H7 (cell line): Measurements from ENCODE around the gene MRPS16. TPM values are rescaled to one million over a fixed set of nuclear protein-coding genes. Genes with fewer than 3 reads are reported as not detected.

ENCODE experiments used
- DNase-seq: peaks from one replicate; pipeline ENCODE4 v3.0.0; 2012
- H3K27me3 ChIP-seq: 2 replicates; pipeline ENCODE4 v1.6.0; 2011; ENCODE audit warnings: mild to moderate bottlenecking, low read length; ENCODE audit not compliant: control insufficient read depth, insufficient read depth
- H3K36me3 ChIP-seq: replicated peaks from 2 replicates; pipeline ENCODE4 v1.5.1; 2011; ENCODE audit warnings: low read length; ENCODE audit not compliant: control insufficient read depth, insufficient read depth
- H3K4me3 ChIP-seq: 2 replicates; pipeline ENCODE4 v1.5.1; 2011; ENCODE audit warnings: low read depth, mild to moderate bottlenecking, control low read depth, low read length, moderate library complexity; ENCODE audit not compliant: insufficient read depth
- total RNA-seq: library from RNA; depleted of rRNA; stranded (reverse); fragments of >200 nt; shearing (Covaris generic); gene quantifications from 2 replicates; pipeline ENCODE4 v1.2.3, GENCODE V29; 2014

Gene MRPS16
- total RNA-seq, 1 experiment from 2014 or later, result 134 TPM

- no peaks in the 10 kb centered on the region for H3K27me3 ChIP-seq
- no peak overlapping the region for H3K4me3 ChIP-seq
- DNase-seq, result no peak
- H3K36me3 ChIP-seq, result peaks cover 16% of the 10 kb centered on the region
These were observed 4.2 kb downstream of the MRPS16 start for GRCh38 chr10:73248259-73248724.

GRCh38 chr10:73247509-73248258, 4.8 kb downstream of the MRPS16 start:
- no peak for DNase-seq

GRCh38 chr10:73246646-73247508, 5.6 kb downstream of the MRPS16 start, which contains the start of gene DNAJC9:
DNAJC9 (minus strand) TSS chr10:73247255; CDS start chr10:73247189, 66 bp downstream.
- H3K27me3 ChIP-seq, result no peaks in the 10 kb centered on the region
- H3K36me3 ChIP-seq, result peaks cover 21% of the 10 kb centered on the region
- peak within 1 kb of the TSS; percentile 84 for H3K4me3 ChIP-seq
- peak; percentile 93 for DNase-seq

More at GRCh38 chr10:73247509-73248258, 4.8 kb downstream of the MRPS16 start:
- H3K27me3 ChIP-seq, result no peaks in the 10 kb centered on the region
- peak overlapping the region; percentile 84 for H3K4me3 ChIP-seq
- H3K36me3 ChIP-seq, result peaks cover 18% of the 10 kb centered on the region

- no peak for DNase-seq
- Histone ChIP-seq H3K36me3 (peaks cover 21% of the 10 kb centered on the region), H3K4me3 (peak overlapping the region; percentile 84), H3K27me3 (no peaks in the 10 kb centered on the region)
These were observed 6.2 kb downstream of the MRPS16 start for GRCh38 chr10:73246322-73246645.

GRCh38 chr10:73244866-73245477, 7.5 kb downstream of the MRPS16 start:
- no peaks in the 10 kb centered on the region for H3K27me3 ChIP-seq
- peaks cover 19% of the 10 kb centered on the region for H3K36me3 ChIP-seq
- no peak for DNase-seq
- H3K4me3 ChIP-seq, result no peak overlapping the region

GRCh38 chr10:73239908-73240307, 12.5 kb downstream of the MRPS16 start:
- H3K27me3 ChIP-seq, result no peaks in the 10 kb centered on the region
- peaks cover 23% of the 10 kb centered on the region for H3K36me3 ChIP-seq
- no peak for DNase-seq
- H3K4me3 ChIP-seq, result no peak overlapping the region

- peaks cover 20% of the 10 kb centered on the region for H3K36me3 ChIP-seq
- no peak for DNase-seq
- H3K27me3 ChIP-seq, result no peaks in the 10 kb centered on the region
- no peak overlapping the region for H3K4me3 ChIP-seq
These were observed 13.4 kb downstream of the MRPS16 start for GRCh38 chr10:73238990-73239566.

- H3K36me3 ChIP-seq, result peaks cover 4% of the 10 kb centered on the region
- DNase-seq, result no peak
These were observed 17.7 kb downstream of the MRPS16 start for GRCh38 chr10:73234695-73235094.

GRCh38 chr10:73233883-73234282, 18.6 kb downstream of the MRPS16 start:
- DNase-seq, result no peak
- peaks cover 4% of the 10 kb centered on the region for H3K36me3 ChIP-seq
- no peak overlapping the region for H3K4me3 ChIP-seq
- H3K27me3 ChIP-seq, result no peaks in the 10 kb centered on the region

More at GRCh38 chr10:73234695-73235094, 17.7 kb downstream of the MRPS16 start:
- no peak overlapping the region for H3K4me3 ChIP-seq
- no peaks in the 10 kb centered on the region for H3K27me3 ChIP-seq

GRCh38 chr10:73232887-73233286, 19.6 kb downstream of the MRPS16 start:
- Histone ChIP-seq H3K27me3 (no peaks in the 10 kb centered on the region), H3K4me3 (no peak overlapping the region), H3K36me3 (peaks cover 3% of the 10 kb centered on the region)
- DNase-seq, result peak; percentile 17

- Histone ChIP-seq H3K4me3 (no peak overlapping the region), H3K36me3 (no peaks in the 10 kb centered on the region; the same call in 1 of the 2 replicates)
- DNase-seq, result no peak
These were observed 22.9 kb downstream of the MRPS16 start for GRCh38 chr10:73229567-73229966.

GRCh38 chr10:73228247-73228646, 24.2 kb downstream of the MRPS16 start:
- Histone ChIP-seq H3K27me3 (no peaks in the 10 kb centered on the region), H3K4me3 (no peak overlapping the region), H3K36me3 (no peaks in the 10 kb centered on the region; the same call in 1 of the 2 replicates)
- DNase-seq, result no peak

More at GRCh38 chr10:73229567-73229966, 22.9 kb downstream of the MRPS16 start:
- no peaks in the 10 kb centered on the region for H3K27me3 ChIP-seq

- no peaks in the 10 kb centered on the region for H3K27me3 ChIP-seq
- DNase-seq, result no peak
- no peaks in the 10 kb centered on the region for H3K36me3 ChIP-seq
- no peak overlapping the region for H3K4me3 ChIP-seq
These were observed 25.8 kb downstream of the MRPS16 start for GRCh38 chr10:73226663-73227062.

- Histone ChIP-seq H3K27me3 (no peaks in the 10 kb centered on the region), H3K36me3 (no peaks in the 10 kb centered on the region), H3K4me3 (no peak overlapping the region)
- DNase-seq, result no peak
These were observed 26.9 kb downstream of the MRPS16 start for GRCh38 chr10:73225518-73225917.
